ENCODE results near the gene INHBA. TPM values are rescaled to one million over a fixed set of nuclear protein-coding genes. Genes with fewer than 3 reads are reported as not detected.

Gene INHBA
- total RNA-seq, 1 donor from 2014 or later = 70.2 TPM

DNA sequence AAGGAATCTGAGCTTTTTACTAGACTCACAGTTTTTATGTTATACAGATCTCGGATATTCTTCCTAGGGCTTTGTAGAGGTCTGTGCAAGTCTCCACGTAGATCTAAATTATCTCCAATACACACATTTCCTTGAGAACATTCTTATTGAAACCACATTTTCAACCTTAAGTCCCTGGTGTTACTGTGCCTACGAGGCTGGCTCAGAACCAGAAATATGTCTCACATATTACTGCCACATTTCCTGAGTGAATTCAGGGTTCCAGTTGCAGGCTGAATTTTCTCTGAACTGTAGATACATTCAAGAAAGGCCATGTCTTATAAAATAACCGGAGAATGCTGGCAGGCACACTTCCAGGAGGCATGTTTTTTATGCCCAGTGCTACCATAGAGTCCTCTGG is 46.5 kb downstream of the INHBA start:
- Histone ChIP-seq H3K36me3 (no peaks in the 10 kb centered on the region), H3K4me1 (no peaks in the 10 kb centered on the region), H3K27me3 (no peaks in the 10 kb centered on the region), H3K4me3 (no peak overlapping the region), H3K9me3 (no peaks in the 10 kb centered on the region), H3K27ac (no peak overlapping the region)
- ATAC-seq (no peak), DNase-seq (no peak)
- TF ChIP-seq, protein P1, sequence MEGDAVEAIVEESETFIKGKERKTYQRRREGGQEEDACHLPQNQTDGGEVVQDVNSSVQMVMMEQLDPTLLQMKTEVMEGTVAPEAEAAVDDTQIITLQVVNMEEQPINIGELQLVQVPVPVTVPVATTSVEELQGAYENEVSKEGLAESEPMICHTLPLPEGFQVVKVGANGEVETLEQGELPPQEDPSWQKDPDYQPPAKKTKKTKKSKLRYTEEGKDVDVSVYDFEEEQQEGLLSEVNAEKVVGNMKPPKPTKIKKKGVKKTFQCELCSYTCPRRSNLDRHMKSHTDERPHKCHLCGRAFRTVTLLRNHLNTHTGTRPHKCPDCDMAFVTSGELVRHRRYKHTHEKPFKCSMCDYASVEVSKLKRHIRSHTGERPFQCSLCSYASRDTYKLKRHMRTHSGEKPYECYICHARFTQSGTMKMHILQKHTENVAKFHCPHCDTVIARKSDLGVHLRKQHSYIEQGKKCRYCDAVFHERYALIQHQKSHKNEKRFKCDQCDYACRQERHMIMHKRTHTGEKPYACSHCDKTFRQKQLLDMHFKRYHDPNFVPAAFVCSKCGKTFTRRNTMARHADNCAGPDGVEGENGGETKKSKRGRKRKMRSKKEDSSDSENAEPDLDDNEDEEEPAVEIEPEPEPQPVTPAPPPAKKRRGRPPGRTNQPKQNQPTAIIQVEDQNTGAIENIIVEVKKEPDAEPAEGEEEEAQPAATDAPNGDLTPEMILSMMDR (IDR thresholded peaks at IDR 0.05) = no peak
- intact Hi-C loops (cut with DNase I) = no loop called here

DNA sequence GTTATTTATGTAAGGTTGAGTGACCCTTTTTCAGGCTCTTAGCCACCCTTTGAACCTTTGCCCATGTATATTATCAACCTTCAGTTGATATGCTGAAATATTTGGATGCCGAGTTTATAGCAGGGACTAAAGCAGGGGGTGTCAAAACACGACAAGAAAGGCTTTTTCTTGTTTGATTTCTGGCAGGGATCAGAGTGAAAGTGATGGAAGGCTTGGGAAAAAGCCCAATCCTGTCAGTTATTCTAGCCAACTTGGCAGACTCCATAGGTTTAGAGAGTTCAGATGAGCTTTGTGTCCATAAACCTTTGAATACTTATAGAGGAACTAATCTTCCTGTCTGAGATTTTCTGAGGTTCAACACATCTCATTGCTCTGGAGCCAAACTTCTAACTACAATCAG is 47.5 kb downstream of the INHBA start:
- Histone ChIP-seq H3K4me3 (no peak overlapping the region), H3K27ac (no peak overlapping the region), H3K36me3 (no peaks in the 10 kb centered on the region), H3K27me3 (no peaks in the 10 kb centered on the region), H3K9me3 (no peaks in the 10 kb centered on the region), H3K4me1 (no peaks in the 10 kb centered on the region)
- intact Hi-C loops (cut with DNase I) = no loop called here
- DNase-seq = no peak
- ATAC-seq = no peak
- TF ChIP-seq, protein P1 (IDR thresholded peaks at IDR 0.05) = no peak

DNA sequence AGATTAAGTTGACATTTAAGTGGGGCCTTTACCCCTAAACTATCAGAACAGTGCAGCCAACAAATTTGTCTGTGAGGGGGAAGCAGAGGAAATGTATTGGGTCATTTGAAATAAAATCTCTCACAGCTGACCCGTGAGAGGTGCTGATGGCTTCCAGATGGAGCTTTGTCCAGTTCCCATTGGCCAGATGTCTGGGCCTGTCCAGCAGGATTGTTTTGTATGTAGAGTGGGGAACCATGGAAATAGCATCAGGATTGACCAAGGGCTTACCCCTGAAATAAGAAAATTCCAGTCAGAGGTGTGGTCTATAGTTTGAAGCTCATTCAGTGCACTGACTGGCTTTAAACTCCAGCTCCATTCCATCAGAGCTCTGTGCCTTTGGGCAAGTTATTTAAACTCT is 50.6 kb downstream of the INHBA start:
- TF ChIP-seq, protein P1 (IDR thresholded peaks at IDR 0.05) = no peak
- no peaks in the 10 kb centered on the region for H3K27me3 ChIP-seq
- ATAC-seq (no peak), DNase-seq (no peak)
- H3K4me1 ChIP-seq = no peaks in the 10 kb centered on the region
- no peaks in the 10 kb centered on the region for H3K9me3 ChIP-seq
- H3K36me3 ChIP-seq = no peaks in the 10 kb centered on the region
- H3K4me3 ChIP-seq = no peak overlapping the region
- H3K27ac ChIP-seq = no peak overlapping the region
- intact Hi-C loops (cut with DNase I) = no loop called here

DNA sequence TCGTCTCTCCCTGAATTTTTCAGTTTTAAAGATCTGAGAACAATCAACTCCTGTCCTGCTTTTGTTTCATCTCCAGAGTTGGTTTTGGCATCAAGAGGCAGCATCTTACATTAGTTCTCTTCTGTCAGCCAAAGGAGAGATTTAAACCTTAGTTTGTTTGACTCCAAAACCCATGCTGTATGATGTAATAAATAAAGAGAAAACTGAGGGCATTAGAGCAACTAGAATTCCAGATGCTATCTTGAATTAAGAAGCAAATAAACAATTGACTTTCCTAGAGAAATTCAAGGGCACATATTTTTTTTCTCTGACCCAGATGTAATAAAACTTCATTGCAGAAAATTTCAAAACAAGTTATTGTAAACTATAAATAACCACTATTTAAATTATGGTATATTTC is 54.4 kb downstream of the INHBA start:
- Histone ChIP-seq H3K4me3 (no peak overlapping the region), H3K27ac (no peak overlapping the region), H3K36me3 (no peaks in the 10 kb centered on the region), H3K4me1 (no peaks in the 10 kb centered on the region), H3K9me3 (no peaks in the 10 kb centered on the region), H3K27me3 (no peaks in the 10 kb centered on the region)
- ATAC-seq (no peak), DNase-seq (no peak)
- TF ChIP-seq, protein P1 (IDR thresholded peaks at IDR 0.05) = no peak
- intact Hi-C loops (cut with DNase I) = no loop called here

DNA sequence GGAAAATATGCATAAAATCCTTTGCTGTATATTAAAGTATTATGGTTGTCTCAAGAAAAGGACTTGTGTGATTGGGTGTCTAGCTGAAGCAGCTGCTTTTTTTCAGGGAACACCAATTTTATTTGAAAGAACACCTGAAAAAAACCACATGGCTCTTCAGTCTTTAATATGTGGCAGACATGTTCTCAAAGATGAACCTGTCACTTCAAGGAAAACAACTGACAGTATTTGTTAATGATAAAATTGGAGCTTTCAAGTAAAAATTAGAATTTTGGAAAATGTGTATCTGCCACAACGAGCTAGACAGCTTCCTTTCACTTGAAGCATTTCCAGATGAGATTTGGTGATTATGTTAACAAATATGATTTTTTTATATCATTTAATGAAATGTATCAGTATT is 59.3 kb downstream of the INHBA start:
- Histone ChIP-seq H3K9me3 (no peaks in the 10 kb centered on the region), H3K27ac (no peak overlapping the region), H3K4me1 (no peaks in the 10 kb centered on the region), H3K36me3 (no peaks in the 10 kb centered on the region), H3K27me3 (no peaks in the 10 kb centered on the region), H3K4me3 (no peak overlapping the region)
- DNase-seq (no peak), ATAC-seq (no peak)
- TF ChIP-seq, protein P1 (IDR thresholded peaks at IDR 0.05) = no peak
- intact Hi-C loops (cut with DNase I) = no loop called here

DNA sequence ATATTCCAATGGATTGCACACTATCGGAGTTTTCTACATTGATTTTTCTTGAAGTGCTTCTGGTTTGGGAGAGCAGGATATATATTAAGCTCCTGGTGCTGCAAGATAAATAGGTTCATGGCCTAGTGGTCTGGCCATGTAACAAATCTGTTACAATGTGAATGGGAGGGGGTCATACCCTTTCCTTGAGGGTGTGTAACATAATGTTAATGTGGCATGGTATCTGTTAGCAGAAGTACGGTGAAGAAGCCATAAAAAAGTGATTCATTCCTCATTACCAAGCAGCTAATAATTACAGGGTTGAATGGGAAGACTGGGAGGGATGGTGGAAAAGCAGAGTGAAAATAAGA is 61.2 kb downstream of the INHBA start:
- TF ChIP-seq, protein P1 (IDR thresholded peaks at IDR 0.05) = no peak
- Histone ChIP-seq H3K36me3 (no peaks in the 10 kb centered on the region), H3K27me3 (no peaks in the 10 kb centered on the region), H3K4me3 (no peak overlapping the region), H3K4me1 (no peaks in the 10 kb centered on the region), H3K27ac (no peak overlapping the region), H3K9me3 (no peaks in the 10 kb centered on the region)
- intact Hi-C loops (cut with DNase I) = no loop called here
- DNase-seq (no peak), ATAC-seq (no peak)
